Retinal pigment epithelial cell (primary cell): ENCODE measurements around the gene ANKRD1.

ENCODE experiments used
- DNase-seq: peaks from one replicate; pipeline ENCODE4 v3.0.0-alpha.2; 2010; ENCODE audit warnings: low read depth
- H3K4me3 ChIP-seq: 2 replicates; pipeline ENCODE4 v1.5.1; 2011; ENCODE audit warnings: mild to moderate bottlenecking, low read length, control low read depth, moderate library complexity
- TF ChIP-seq, protein P1 (sequence below): conservative IDR thresholded peaks from 2 replicates; pipeline ENCODE4 v1.5.1; 2011; ENCODE audit warnings: low read depth, low read length, control low read depth, inconsistent platforms

The ANKRD1 gene

DNA sequence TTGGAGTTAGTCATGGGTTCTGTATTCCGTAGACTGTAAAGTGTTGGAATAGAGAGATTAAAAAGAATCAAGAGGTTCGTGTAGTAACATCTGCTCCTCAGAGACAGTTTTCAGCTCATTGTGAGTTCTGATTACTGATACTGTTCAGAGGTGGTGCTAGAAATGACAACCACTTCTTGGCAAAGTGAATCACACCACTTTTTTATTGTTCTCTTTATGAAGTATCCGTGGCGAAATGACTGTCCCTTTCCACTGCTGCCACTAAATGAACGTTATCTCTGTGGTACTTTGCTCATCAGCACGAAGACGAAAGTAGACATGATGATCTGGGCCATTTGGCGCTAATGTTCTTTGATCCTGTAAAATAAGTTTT is 48.3 kb downstream of the ANKRD1 start:
- peak overlapping the region; percentile 89 for H3K4me3 ChIP-seq
- no peak for DNase-seq

DNA sequence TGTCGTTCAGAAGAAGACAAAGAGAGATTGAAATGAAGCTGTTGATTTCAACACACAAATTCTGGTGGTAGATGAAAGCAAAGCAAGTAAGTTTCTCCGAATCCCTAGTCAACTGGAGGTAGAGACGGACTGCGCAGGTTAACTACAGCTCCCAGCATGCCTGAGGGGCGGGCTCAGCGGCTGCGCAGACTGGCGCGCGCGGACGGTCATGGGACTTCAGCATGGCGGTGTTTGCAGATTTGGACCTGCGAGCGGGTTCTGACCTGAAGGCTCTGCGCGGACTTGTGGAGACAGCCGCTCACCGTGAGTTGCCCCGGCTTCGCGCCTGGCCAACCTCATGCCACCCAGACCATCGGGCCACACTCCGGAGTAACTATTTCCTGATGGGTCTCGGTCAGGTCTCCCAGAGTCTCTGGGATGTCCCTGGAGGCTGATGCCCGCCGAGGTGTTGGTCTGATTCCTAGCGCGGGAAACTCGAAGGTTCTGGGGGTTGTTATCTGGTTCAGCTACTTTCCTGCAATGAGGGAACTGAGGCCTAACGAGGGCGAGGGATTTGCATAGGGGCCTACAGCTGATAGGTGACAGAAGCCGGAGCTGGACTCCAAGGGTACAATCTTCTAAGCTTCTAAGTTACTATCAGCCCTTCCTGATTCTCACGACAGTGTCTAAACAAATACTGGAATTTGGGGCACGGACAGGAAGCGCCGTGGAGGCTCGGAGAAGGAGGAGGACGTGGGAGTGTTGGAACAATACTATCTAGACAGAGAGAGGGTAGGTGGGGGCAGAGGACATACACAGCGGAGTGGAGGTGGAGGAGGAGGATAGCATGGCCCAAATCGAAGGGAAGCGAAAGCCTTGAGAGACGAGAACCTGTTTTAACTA is 48.9 kb downstream of the ANKRD1 start, which contains the start of gene RPP30:
Gene RPP30, plus strand, starts transcription at position 209 of the 882 bp plus-strand sequence. Its CDS starts 13 bp downstream, at position 222.
- peak within 1 kb of the TSS; percentile 89 for H3K4me3 ChIP-seq
- no peak for DNase-seq
- TF ChIP-seq, protein P1, sequence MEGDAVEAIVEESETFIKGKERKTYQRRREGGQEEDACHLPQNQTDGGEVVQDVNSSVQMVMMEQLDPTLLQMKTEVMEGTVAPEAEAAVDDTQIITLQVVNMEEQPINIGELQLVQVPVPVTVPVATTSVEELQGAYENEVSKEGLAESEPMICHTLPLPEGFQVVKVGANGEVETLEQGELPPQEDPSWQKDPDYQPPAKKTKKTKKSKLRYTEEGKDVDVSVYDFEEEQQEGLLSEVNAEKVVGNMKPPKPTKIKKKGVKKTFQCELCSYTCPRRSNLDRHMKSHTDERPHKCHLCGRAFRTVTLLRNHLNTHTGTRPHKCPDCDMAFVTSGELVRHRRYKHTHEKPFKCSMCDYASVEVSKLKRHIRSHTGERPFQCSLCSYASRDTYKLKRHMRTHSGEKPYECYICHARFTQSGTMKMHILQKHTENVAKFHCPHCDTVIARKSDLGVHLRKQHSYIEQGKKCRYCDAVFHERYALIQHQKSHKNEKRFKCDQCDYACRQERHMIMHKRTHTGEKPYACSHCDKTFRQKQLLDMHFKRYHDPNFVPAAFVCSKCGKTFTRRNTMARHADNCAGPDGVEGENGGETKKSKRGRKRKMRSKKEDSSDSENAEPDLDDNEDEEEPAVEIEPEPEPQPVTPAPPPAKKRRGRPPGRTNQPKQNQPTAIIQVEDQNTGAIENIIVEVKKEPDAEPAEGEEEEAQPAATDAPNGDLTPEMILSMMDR: no peak

More for the DNA sequence above, 48.3 kb downstream of the ANKRD1 start:
- TF ChIP-seq, protein P1: no peak

DNA sequence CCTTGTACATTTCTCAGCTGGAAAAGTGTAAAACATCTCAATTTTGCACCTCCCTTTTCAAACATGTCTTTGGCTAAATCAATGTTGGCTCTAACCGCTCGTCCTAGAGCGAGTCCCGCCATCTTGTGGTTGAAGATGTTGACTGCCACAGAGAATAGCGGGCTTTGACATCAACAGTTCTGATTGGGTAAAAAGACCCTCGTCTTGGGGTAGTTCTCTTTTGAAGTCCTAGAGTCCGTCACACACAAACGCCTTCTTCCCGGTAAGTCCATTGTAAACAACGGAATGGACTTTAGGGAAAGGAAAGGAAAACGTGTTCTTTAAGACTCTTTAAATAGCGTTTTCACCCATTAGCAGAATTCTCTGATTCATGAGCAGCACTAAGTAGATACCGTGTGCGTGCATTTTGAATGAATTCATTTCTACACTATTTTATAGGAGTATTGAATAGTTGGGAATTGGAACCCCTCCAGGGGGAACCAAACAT is 49.6 kb downstream of the ANKRD1 start:
- TF ChIP-seq, protein P1: peak; percentile 66
- peak overlapping the region; percentile 89 for H3K4me3 ChIP-seq
- no peak for DNase-seq

- DNase-seq: no peak
- TF ChIP-seq, protein P1: no peak
- no peak overlapping the region for H3K4me3 ChIP-seq
Measured at GRCh38 chr10:90866050-90866598, 54.8 kb downstream of the ANKRD1 start.

GRCh38 chr10:90865401-90865800 is 55.5 kb downstream of the ANKRD1 start:
- H3K4me3 ChIP-seq: no peak overlapping the region
- TF ChIP-seq, protein P1: peak; percentile 59
- DNase-seq: no peak

- no peak overlapping the region for H3K4me3 ChIP-seq
- DNase-seq: no peak
- TF ChIP-seq, protein P1: peak; percentile 90
Measured at GRCh38 chr10:90862908-90863514, 57.9 kb downstream of the ANKRD1 start.
